WTC11 (cell line): Measurements from ENCODE around the gene HPDL. TPM values are rescaled to one million over a fixed set of nuclear protein-coding genes. Genes with fewer than 3 reads are reported as not detected.

ENCODE experiments used
- ATAC-seq: fragments of 200-7000 bp; cut with Tn5 transposase; 2 replicates; pipeline ENCODE4 v1.10.0; 2021; ENCODE audit warnings: mild to moderate bottlenecking, moderate library complexity
- CTCF ChIA-PET: fragments of 300-600 bp; sonication (Branson Sonifier 250); formaldehyde crosslinking; loops from one replicate; lab custom pipeline; 2021; ENCODE audit warnings: antibody characterized with exemption; lab: Charles Lee
- POLR2A ChIA-PET: fragments of 350-600 bp; sonication (Branson Sonifier 250); formaldehyde crosslinking; loops from one replicate; lab custom pipeline; 2021; ENCODE audit warnings: antibody characterized with exemption; lab: Charles Lee
- DNase-seq: peaks from one replicate; pipeline ENCODE4 v3.0.0; 2021; ENCODE audit warnings: low spot score
- H3K27ac Mint-ChIP-seq: 2 replicates; pipeline ENCODE4 v1.8.0; 2021; ENCODE audit warnings: mixed read lengths
- H3K27me3 Mint-ChIP-seq: 2 replicates; pipeline ENCODE4 v1.8.0; 2021; ENCODE audit warnings: low read depth, mild to moderate bottlenecking, moderate library complexity, mixed read lengths
- H3K36me3 Mint-ChIP-seq: 2 replicates; pipeline ENCODE4 v1.8.0; 2021; ENCODE audit warnings: mixed read lengths
- H3K4me1 Mint-ChIP-seq: 2 replicates; pipeline ENCODE4 v1.8.0; 2022; ENCODE audit warnings: mixed read lengths
- H3K4me3 Mint-ChIP-seq: 2 replicates; pipeline ENCODE4 v1.8.0; 2021; ENCODE audit warnings: mild to moderate bottlenecking, moderate library complexity, mixed read lengths
- H3K9me3 Mint-ChIP-seq: 2 replicates; pipeline ENCODE4 v1.8.0; 2021; ENCODE audit warnings: mixed read lengths
- ATF1 ChIP-seq: sonication (generic); formaldehyde crosslinking; IDR thresholded peaks from 2 replicates; pipeline ENCODE4 v1.8.1; 2023; ENCODE audit warnings: mild to moderate bottlenecking, moderate library complexity, missing genetic modification reagents
- ETV6 ChIP-seq: sonication (generic); formaldehyde crosslinking; IDR thresholded peaks from 2 replicates; pipeline ENCODE4 v1.8.1; 2022; ENCODE audit warnings: mild to moderate bottlenecking, missing genetic modification reagents
- GTF2I ChIP-seq: fragments of 250-450 bp; sonication (Bioruptor Pico); conservative IDR thresholded peaks from 2 replicates; pipeline ENCODE4 v1.4.0; 2021; ENCODE audit warnings: mild to moderate bottlenecking
- HMGXB4 ChIP-seq: sonication (generic); formaldehyde crosslinking; IDR thresholded peaks from 2 replicates; pipeline ENCODE4 v1.8.1; 2023; ENCODE audit warnings: mild to moderate bottlenecking, moderate library complexity, missing genetic modification reagents
- MXD4 ChIP-seq: fragments of 250-450 bp; sonication (Bioruptor Pico); IDR thresholded peaks from 2 replicates; pipeline ENCODE4 v1.8.0; 2021; ENCODE audit warnings: mild to moderate bottlenecking, moderate library complexity, borderline replicate concordance
- PRRX2 ChIP-seq: fragments of 250-450 bp; sonication (Bioruptor Pico); IDR thresholded peaks from 2 replicates; pipeline ENCODE4 v1.8.0; 2021; ENCODE audit warnings: mild to moderate bottlenecking
- RORB ChIP-seq: fragments of 250-450 bp; sonication (Bioruptor Pico); IDR thresholded peaks from 2 replicates; pipeline ENCODE4 v1.9.0; 2021; ENCODE audit warnings: mild to moderate bottlenecking
- SOX15 ChIP-seq: fragments of 250-450 bp; sonication (Bioruptor Pico); IDR thresholded peaks from 2 replicates; pipeline ENCODE4 v1.9.0; 2021; ENCODE audit warnings: mild to moderate bottlenecking
- TEAD4 ChIP-seq: sonication (generic); formaldehyde crosslinking; IDR thresholded peaks from 2 replicates; pipeline ENCODE4 v1.8.0; 2022; ENCODE audit warnings: mild to moderate bottlenecking, missing genetic modification reagents
- TP53 ChIP-seq: sonication (generic); formaldehyde crosslinking; IDR thresholded peaks from 2 replicates; pipeline ENCODE4 v1.8.1; 2023; ENCODE audit warnings: mild to moderate bottlenecking, missing genetic modification reagents
- USF1 ChIP-seq: sonication (generic); formaldehyde crosslinking; IDR thresholded peaks from 2 replicates; pipeline ENCODE4 v1.8.0; 2022; ENCODE audit warnings: mild to moderate bottlenecking, missing genetic modification reagents
- ZBTB21 ChIP-seq: sonication (generic); formaldehyde crosslinking; IDR thresholded peaks from 2 replicates; pipeline ENCODE4 v1.8.1; 2023; ENCODE audit warnings: mild to moderate bottlenecking, missing genetic modification reagents, borderline replicate concordance
- ZMAT4 ChIP-seq: fragments of 250-450 bp; sonication (Bioruptor Pico); IDR thresholded peaks from 2 replicates; pipeline ENCODE4 v1.9.0; 2021; ENCODE audit warnings: mild to moderate bottlenecking
- ZNF232 ChIP-seq: sonication (generic); formaldehyde crosslinking; IDR thresholded peaks from 2 replicates; pipeline ENCODE4 v1.8.0; 2022; ENCODE audit warnings: mild to moderate bottlenecking, missing genetic modification reagents
- ZNF263 ChIP-seq: sonication (generic); formaldehyde crosslinking; IDR thresholded peaks from 2 replicates; pipeline ENCODE4 v1.8.1; 2022; ENCODE audit warnings: low read depth, mild to moderate bottlenecking, moderate library complexity, missing genetic modification reagents
- ZNF317 ChIP-seq: sonication (generic); formaldehyde crosslinking; IDR thresholded peaks from 2 replicates; pipeline ENCODE4 v1.8.1; 2023; ENCODE audit warnings: low read depth, mild to moderate bottlenecking, moderate library complexity, missing genetic modification reagents, borderline replicate concordance
- ZNF416 ChIP-seq: fragments of 250-450 bp; sonication (Bioruptor Pico); IDR thresholded peaks from 2 replicates; pipeline ENCODE4 v1.9.0; 2021; ENCODE audit warnings: mild to moderate bottlenecking, inconsistent platforms
- total RNA-seq: library from RNA; stranded (reverse); gene quantifications from 3 replicates; pipeline ENCODE4 v1.2.3, GENCODE V29; 2021
- TF ChIP-seq, protein P1 (sequence below): fragments of 250-450 bp; sonication (Bioruptor Pico); conservative IDR thresholded peaks from 2 replicates; pipeline ENCODE4 v1.9.0; 2021; ENCODE audit warnings: mild to moderate bottlenecking
- TF ChIP-seq, protein P2 (sequence below): sonication (generic); formaldehyde crosslinking; IDR thresholded peaks from 2 replicates; pipeline ENCODE4 v1.8.0; 2023; ENCODE audit warnings: missing genetic modification reagents, mild to moderate bottlenecking, borderline replicate concordance

The HPDL gene
- total RNA-seq, 1 experiment from 2014 or later = 44.0 TPM

GRCh38 chr1:45370575-45370974 lies 43.9 kb downstream of the HPDL start:
- Mint-ChIP-seq H3K4me3 (no peak overlapping the region), H3K27me3 (no peaks in the 10 kb centered on the region), H3K36me3 (no peaks in the 10 kb centered on the region), H3K9me3 (no peaks in the 10 kb centered on the region), H3K4me1 (no peaks in the 10 kb centered on the region), H3K27ac (no peak overlapping the region)
- ATAC-seq = no peak
- CTCF ChIA-PET = no interaction called here
- TF ChIP-seq ZNF232 (no peak), ZNF263 (CRISPR knock-in tag) (no peak), RORB (CRISPR knock-in tag) (no peak), SOX15 (CRISPR knock-in tag) (no peak), TP53 (no peak), HMGXB4 (CRISPR knock-in tag) (no peak), ETV6 (CRISPR knock-in tag) (no peak), ZNF317 (CRISPR knock-in tag) (no peak), PRRX2 (CRISPR knock-in tag) (no peak), GTF2I (CRISPR knock-in tag) (no peak), USF1 (CRISPR knock-in tag) (no peak), ZMAT4 (CRISPR knock-in tag) (no peak)
- TF ChIP-seq, protein P1, sequence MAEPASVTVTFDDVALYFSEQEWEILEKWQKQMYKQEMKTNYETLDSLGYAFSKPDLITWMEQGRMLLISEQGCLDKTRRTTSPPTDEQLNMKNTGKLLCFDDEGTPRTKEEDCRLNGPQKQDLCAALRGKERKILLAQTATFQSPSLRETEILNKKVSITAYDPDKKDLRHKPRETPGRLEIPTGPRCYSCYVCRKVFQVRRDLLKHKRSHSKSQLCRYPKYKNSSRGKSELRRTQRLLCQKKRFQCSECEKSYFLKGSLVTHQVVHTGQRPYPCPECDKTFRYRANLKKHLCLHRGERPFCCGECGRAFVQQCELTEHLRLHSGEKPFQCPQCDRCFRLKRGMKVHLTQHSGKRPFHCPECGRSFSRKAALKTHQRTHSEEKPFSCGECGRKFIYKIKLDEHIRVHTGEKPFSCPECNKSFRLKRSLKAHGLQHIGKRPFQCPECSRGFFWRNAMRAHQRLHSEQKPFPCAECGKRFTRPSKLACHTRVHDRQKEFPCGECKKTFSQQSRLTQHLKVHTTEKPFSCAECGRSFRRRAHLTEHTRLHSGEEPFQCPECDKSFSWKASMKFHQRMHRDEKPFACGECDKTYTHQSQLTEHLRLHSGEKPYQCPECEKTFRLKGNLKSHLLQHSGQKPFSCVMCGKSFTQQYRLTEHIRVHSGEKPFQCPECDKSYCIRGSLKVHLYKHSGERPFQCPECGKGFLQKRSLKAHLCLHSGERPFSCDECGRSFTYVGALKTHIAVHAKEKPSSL (CRISPR knock-in tag) = no peak
- TF ChIP-seq, protein P2, sequence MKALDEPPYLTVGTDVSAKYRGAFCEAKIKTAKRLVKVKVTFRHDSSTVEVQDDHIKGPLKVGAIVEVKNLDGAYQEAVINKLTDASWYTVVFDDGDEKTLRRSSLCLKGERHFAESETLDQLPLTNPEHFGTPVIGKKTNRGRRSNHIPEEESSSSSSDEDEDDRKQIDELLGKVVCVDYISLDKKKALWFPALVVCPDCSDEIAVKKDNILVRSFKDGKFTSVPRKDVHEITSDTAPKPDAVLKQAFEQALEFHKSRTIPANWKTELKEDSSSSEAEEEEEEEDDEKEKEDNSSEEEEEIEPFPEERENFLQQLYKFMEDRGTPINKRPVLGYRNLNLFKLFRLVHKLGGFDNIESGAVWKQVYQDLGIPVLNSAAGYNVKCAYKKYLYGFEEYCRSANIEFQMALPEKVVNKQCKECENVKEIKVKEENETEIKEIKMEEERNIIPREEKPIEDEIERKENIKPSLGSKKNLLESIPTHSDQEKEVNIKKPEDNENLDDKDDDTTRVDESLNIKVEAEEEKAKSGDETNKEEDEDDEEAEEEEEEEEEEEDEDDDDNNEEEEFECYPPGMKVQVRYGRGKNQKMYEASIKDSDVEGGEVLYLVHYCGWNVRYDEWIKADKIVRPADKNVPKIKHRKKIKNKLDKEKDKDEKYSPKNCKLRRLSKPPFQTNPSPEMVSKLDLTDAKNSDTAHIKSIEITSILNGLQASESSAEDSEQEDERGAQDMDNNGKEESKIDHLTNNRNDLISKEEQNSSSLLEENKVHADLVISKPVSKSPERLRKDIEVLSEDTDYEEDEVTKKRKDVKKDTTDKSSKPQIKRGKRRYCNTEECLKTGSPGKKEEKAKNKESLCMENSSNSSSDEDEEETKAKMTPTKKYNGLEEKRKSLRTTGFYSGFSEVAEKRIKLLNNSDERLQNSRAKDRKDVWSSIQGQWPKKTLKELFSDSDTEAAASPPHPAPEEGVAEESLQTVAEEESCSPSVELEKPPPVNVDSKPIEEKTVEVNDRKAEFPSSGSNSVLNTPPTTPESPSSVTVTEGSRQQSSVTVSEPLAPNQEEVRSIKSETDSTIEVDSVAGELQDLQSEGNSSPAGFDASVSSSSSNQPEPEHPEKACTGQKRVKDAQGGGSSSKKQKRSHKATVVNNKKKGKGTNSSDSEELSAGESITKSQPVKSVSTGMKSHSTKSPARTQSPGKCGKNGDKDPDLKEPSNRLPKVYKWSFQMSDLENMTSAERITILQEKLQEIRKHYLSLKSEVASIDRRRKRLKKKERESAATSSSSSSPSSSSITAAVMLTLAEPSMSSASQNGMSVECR (CRISPR knock-in tag) = no peak
- no peak for DNase-seq
- POLR2A ChIA-PET = no interaction called here

- TF ChIP-seq ATF1 = no peak
- no peak for TF ChIP-seq MXD4 (CRISPR knock-in tag)
- TF ChIP-seq ZBTB21 = no peak
- no peak for TF ChIP-seq TEAD4 (CRISPR knock-in tag)
- no peak for TF ChIP-seq RORB (CRISPR knock-in tag)
- TF ChIP-seq TP53 = no peak
- no peak for TF ChIP-seq ZNF416 (CRISPR knock-in tag)
- TF ChIP-seq, protein P2 (CRISPR knock-in tag) = no peak
Observed at GRCh38 chr1:45373573-45373972, 46.9 kb downstream of the HPDL start.

More at GRCh38 chr1:45373573-45373972, 46.9 kb downstream of the HPDL start:
- ChIA-PET CTCF (interaction anchor here (0.8 to 1.2 kb wide), 2 partner anchors 13 to 127 kb away, joined by 3 read pairs; partner anchors contain the start of gene MMACHC), POLR2A (no interaction called here)
- Mint-ChIP-seq H3K36me3 (no peaks in the 10 kb centered on the region), H3K27me3 (no peaks in the 10 kb centered on the region), H3K9me3 (0 out of 2 replicates have a peak, but pooled peaks cover 3% of the 10 kb centered on the region), H3K4me1 (no peaks in the 10 kb centered on the region), H3K4me3 (no peak overlapping the region), H3K27ac (no peak overlapping the region)
- ATAC-seq (no peak), DNase-seq (no peak)
